NCI-H345 treated with DMSO at 0.1 percent for 48 hours (cell line): Measurements from ENCODE around the gene TSGA10.
"Not testable (repeated sequence)": the region's sequence is repeated elsewhere in the genome, so short reads cannot be mapped to it uniquely, and the experiment has no call there.

ENCODE experiments used
- DNase-seq: peaks from one replicate; lab custom pipeline; 2025; ENCODE audit not compliant: unreplicated experiment; lab: John Stamatoyannopoulos, UW

TSGA10 gene

GRCh38 chr2:99153921-99154604, 679 bp downstream of the TSGA10 start:
- no peak for DNase-seq

- no peak for DNase-seq
Observed at GRCh38 chr2:99152199-99152895, 2.4 kb downstream of the TSGA10 start.

- no peak for DNase-seq
Observed at GRCh38 chr2:99150706-99151105, 4.0 kb downstream of the TSGA10 start.

GRCh38 chr2:99141110-99142108, 13.3 kb downstream of the TSGA10 start, which contains the start of gene C2orf15:
Gene C2orf15 (plus strand): TSS chr2:99141707. CDS start chr2:99150559, 8,852 bp downstream.
- DNase-seq = peak; percentile 98

GRCh38 chr2:99140860-99141109, 14.0 kb downstream of the TSGA10 start:
- no peak for DNase-seq

- peak; percentile 38 for DNase-seq
Observed at GRCh38 chr2:99140056-99140859, 14.5 kb downstream of the TSGA10 start.

GRCh38 chr2:99139003-99139402, 15.7 kb downstream of the TSGA10 start:
- no peak for DNase-seq

- not testable (repeated sequence) for DNase-seq
Observed at GRCh38 chr2:99135044-99135556, 19.6 kb downstream of the TSGA10 start.

- no peak for DNase-seq
Observed at GRCh38 chr2:99127981-99128380, 26.8 kb downstream of the TSGA10 start.

- no peak for DNase-seq
Observed at GRCh38 chr2:99112617-99113016, 42.1 kb downstream of the TSGA10 start.

- DNase-seq = no peak
Observed at GRCh38 chr2:99111945-99112344, 42.8 kb downstream of the TSGA10 start.

- no peak for DNase-seq
Observed at GRCh38 chr2:99111236-99111635, 43.5 kb downstream of the TSGA10 start.

- no peak for DNase-seq
Observed at GRCh38 chr2:99106913-99107312, 47.8 kb downstream of the TSGA10 start.

GRCh38 chr2:99104006-99104405, 50.7 kb downstream of the TSGA10 start:
- DNase-seq = no peak

- DNase-seq = no peak
Observed at GRCh38 chr2:99101697-99102096, 53.0 kb downstream of the TSGA10 start.

- DNase-seq = no peak
Observed at GRCh38 chr2:99096728-99097127, 58.0 kb downstream of the TSGA10 start.

- no peak for DNase-seq
Observed at GRCh38 chr2:99088017-99088416, 66.7 kb downstream of the TSGA10 start.

GRCh38 chr2:99086385-99086784, 68.4 kb downstream of the TSGA10 start:
- DNase-seq = no peak

- no peak for DNase-seq
Observed at GRCh38 chr2:99085421-99085820, 69.3 kb downstream of the TSGA10 start.

GRCh38 chr2:99084256-99084655, 70.5 kb downstream of the TSGA10 start:
- DNase-seq = no peak

GRCh38 chr2:99081891-99082290, 72.9 kb downstream of the TSGA10 start:
- DNase-seq = no peak
